ENCODE measurements around the gene AKT1S1. TPM values are rescaled to one million over a fixed set of nuclear protein-coding genes. Genes with fewer than 3 reads are reported as not detected.

AKT1S1 gene
- total and polyA plus RNA-seq, 2 donors, result 4.4 to 27.9 TPM

GRCh38 chr19:49921871-49922795 lies 45.0 kb upstream of the AKT1S1 start:
- no peaks in the 10 kb centered on the region for H3K27me3 ChIP-seq (ENCODE audit: control insufficient read depth in 2 of 2, insufficient read depth in 1 of 2, low read length in 1 of 2)
- DNase-seq (ENCODE audit: low read depth in 6 of 9, low spot score in 9 of 9), result no peak
- H3K4me3 ChIP-seq (ENCODE audit: low read length in 2 of 2), result no peak overlapping the region
- 97% methylated on average over 22 of the region's 22 CpGs for WGBS
- peaks cover 0 to 1% of the 10 kb centered on the region in 2 donors for H3K9me3 ChIP-seq (ENCODE audit: control insufficient read depth in 2 of 2, insufficient read depth in 1 of 2, low read length in 1 of 2)
- peak overlapping the region in 1 of 2 donors; percentile 11 for H3K27ac ChIP-seq (ENCODE audit: low read depth in 1 of 2, low read length in 1 of 2)
- peaks cover 57 to 80% of the 10 kb centered on the region in 2 donors for H3K36me3 ChIP-seq (ENCODE audit: control insufficient read depth in 2 of 2, insufficient read depth in 2 of 2, low read length in 1 of 2)
- peaks cover 2 to 19% of the 10 kb centered on the region in 2 donors for H3K4me1 ChIP-seq (ENCODE audit: control insufficient read depth in 2 of 2, insufficient read depth in 2 of 2, low read length in 2 of 2)

GRCh38 chr19:49920624-49921363 lies 43.6 kb upstream of the AKT1S1 start:
- no peaks in the 10 kb centered on the region for H3K27me3 ChIP-seq (ENCODE audit: control insufficient read depth in 2 of 2, insufficient read depth in 1 of 2, low read length in 1 of 2)
- WGBS, result 96% methylated on average over 24 of the region's 24 CpGs
- peaks cover 0 to 1% of the 10 kb centered on the region in 2 donors for H3K9me3 ChIP-seq (ENCODE audit: control insufficient read depth in 2 of 2, insufficient read depth in 1 of 2, low read length in 1 of 2)
- no peak overlapping the region for H3K4me3 ChIP-seq (ENCODE audit: low read length in 2 of 2)
- peaks cover 60 to 80% of the 10 kb centered on the region in 2 donors for H3K36me3 ChIP-seq (ENCODE audit: control insufficient read depth in 2 of 2, insufficient read depth in 2 of 2, low read length in 1 of 2)
- DNase-seq (ENCODE audit: low read depth in 6 of 9, low spot score in 9 of 9), result no peak
- no peak overlapping the region for H3K27ac ChIP-seq (ENCODE audit: low read depth in 1 of 2, low read length in 1 of 2)
- H3K4me1 ChIP-seq (ENCODE audit: control insufficient read depth in 2 of 2, insufficient read depth in 2 of 2, low read length in 2 of 2), result peaks cover 2 to 14% of the 10 kb centered on the region in 2 donors

GRCh38 chr19:49918089-49918488 lies 40.9 kb upstream of the AKT1S1 start:
- H3K36me3 ChIP-seq (ENCODE audit: control insufficient read depth in 2 of 2, insufficient read depth in 2 of 2, low read length in 1 of 2), result peaks cover 63 to 79% of the 10 kb centered on the region in 2 donors
- 98% methylated on average over 8 of the region's 8 CpGs for WGBS
- DNase-seq (ENCODE audit: low read depth in 6 of 9, low spot score in 9 of 9), result no peak
- peaks cover 0 to 7% of the 10 kb centered on the region in 2 donors for H3K4me1 ChIP-seq (ENCODE audit: control insufficient read depth in 2 of 2, insufficient read depth in 2 of 2, low read length in 2 of 2)
- H3K4me3 ChIP-seq (ENCODE audit: low read length in 2 of 2), result no peak overlapping the region
- no peaks in the 10 kb centered on the region for H3K27me3 ChIP-seq (ENCODE audit: control insufficient read depth in 2 of 2, insufficient read depth in 1 of 2, low read length in 1 of 2)
- peaks cover 0 to 1% of the 10 kb centered on the region in 2 donors for H3K9me3 ChIP-seq (ENCODE audit: control insufficient read depth in 2 of 2, insufficient read depth in 1 of 2, low read length in 1 of 2)
- H3K27ac ChIP-seq (ENCODE audit: low read depth in 1 of 2, low read length in 1 of 2), result no peak overlapping the region

GRCh38 chr19:49916839-49917733 lies 39.9 kb upstream of the AKT1S1 start:
- Histone ChIP-seq H3K27me3 (ENCODE audit: control insufficient read depth in 2 of 2, insufficient read depth in 1 of 2, low read length in 1 of 2) (no peaks in the 10 kb centered on the region), H3K4me1 (ENCODE audit: control insufficient read depth in 2 of 2, insufficient read depth in 2 of 2, low read length in 2 of 2) (peaks cover 0 to 7% of the 10 kb centered on the region in 2 donors), H3K4me3 (ENCODE audit: low read length in 2 of 2) (no peak overlapping the region), H3K27ac (ENCODE audit: low read depth in 1 of 2, low read length in 1 of 2) (peak overlapping the region in 1 of 2 donors; percentile 68), H3K36me3 (ENCODE audit: control insufficient read depth in 2 of 2, insufficient read depth in 2 of 2, low read length in 1 of 2) (peaks cover 62 to 78% of the 10 kb centered on the region in 2 donors), H3K9me3 (ENCODE audit: control insufficient read depth in 2 of 2, insufficient read depth in 1 of 2, low read length in 1 of 2) (no peaks in the 10 kb centered on the region)
- 92% methylated on average over 21 of the region's 21 CpGs for WGBS
- DNase-seq (ENCODE audit: low read depth in 6 of 9, low spot score in 9 of 9), result no peak

DNA sequence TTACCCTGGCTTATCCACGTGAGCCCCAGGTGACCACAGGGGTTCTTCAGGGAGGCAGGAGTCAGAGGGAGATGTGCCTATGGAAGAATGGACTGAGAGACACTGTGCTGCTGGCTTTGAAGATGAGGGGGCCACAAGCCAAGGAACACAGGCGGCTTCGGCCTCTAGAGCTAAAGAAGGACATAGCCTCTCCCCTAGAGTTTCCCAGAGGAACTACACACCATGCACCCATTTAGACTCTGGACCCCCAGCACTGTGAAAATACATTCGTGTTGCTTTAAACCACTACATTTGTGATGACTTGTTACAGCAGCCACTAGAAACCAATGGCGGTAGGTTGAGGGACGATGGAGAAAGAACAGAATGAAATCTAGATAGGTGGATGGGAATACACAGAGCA lies 38.1 kb upstream of the AKT1S1 start:
- peaks cover 50 to 75% of the 10 kb centered on the region in 2 donors for H3K36me3 ChIP-seq (ENCODE audit: control insufficient read depth in 2 of 2, insufficient read depth in 2 of 2, low read length in 1 of 2)
- H3K27me3 ChIP-seq (ENCODE audit: control insufficient read depth in 2 of 2, insufficient read depth in 1 of 2, low read length in 1 of 2), result no peaks in the 10 kb centered on the region
- 98% methylated on average over 6 of the region's 6 CpGs for WGBS
- H3K4me3 ChIP-seq (ENCODE audit: low read length in 2 of 2), result no peak overlapping the region
- peaks cover 0 to 15% of the 10 kb centered on the region in 2 donors for H3K4me1 ChIP-seq (ENCODE audit: control insufficient read depth in 2 of 2, insufficient read depth in 2 of 2, low read length in 2 of 2)
- no peaks in the 10 kb centered on the region for H3K9me3 ChIP-seq (ENCODE audit: control insufficient read depth in 2 of 2, insufficient read depth in 1 of 2, low read length in 1 of 2)
- DNase-seq (ENCODE audit: low read depth in 6 of 9, low spot score in 9 of 9), result no peak
- H3K27ac ChIP-seq (ENCODE audit: low read depth in 1 of 2, low read length in 1 of 2), result no peak overlapping the region

- H3K27ac ChIP-seq (ENCODE audit: low read depth in 1 of 2, low read length in 1 of 2), result no peak overlapping the region
- peaks cover 62 to 80% of the 10 kb centered on the region in 2 donors for H3K36me3 ChIP-seq (ENCODE audit: control insufficient read depth in 2 of 2, insufficient read depth in 2 of 2, low read length in 1 of 2)
- WGBS, result 96% methylated on average over 10 of the region's 10 CpGs
Observed at GRCh38 chr19:49913720-49914119, 36.6 kb upstream of the AKT1S1 start.

GRCh38 chr19:49912965-49913685 lies 36.0 kb upstream of the AKT1S1 start:
- Histone ChIP-seq H3K4me1 (ENCODE audit: control insufficient read depth in 2 of 2, insufficient read depth in 2 of 2, low read length in 2 of 2) (peaks cover 0 to 15% of the 10 kb centered on the region in 2 donors), H3K27ac (ENCODE audit: low read depth in 1 of 2, low read length in 1 of 2) (no peak overlapping the region), H3K9me3 (ENCODE audit: control insufficient read depth in 2 of 2, insufficient read depth in 1 of 2, low read length in 1 of 2) (no peaks in the 10 kb centered on the region), H3K36me3 (ENCODE audit: control insufficient read depth in 2 of 2, insufficient read depth in 2 of 2, low read length in 1 of 2) (peaks cover 68 to 81% of the 10 kb centered on the region in 2 donors), H3K4me3 (ENCODE audit: low read length in 2 of 2) (no peak overlapping the region), H3K27me3 (ENCODE audit: control insufficient read depth in 2 of 2, insufficient read depth in 1 of 2, low read length in 1 of 2) (no peaks in the 10 kb centered on the region)
- 93% methylated on average over 21 of the region's 21 CpGs for WGBS
- DNase-seq (ENCODE audit: low read depth in 6 of 9, low spot score in 9 of 9), result no peak

More at GRCh38 chr19:49913720-49914119, 36.6 kb upstream of the AKT1S1 start:
- no peak for DNase-seq (ENCODE audit: low read depth in 6 of 9, low spot score in 9 of 9)
- Histone ChIP-seq H3K9me3 (ENCODE audit: control insufficient read depth in 2 of 2, insufficient read depth in 1 of 2, low read length in 1 of 2) (no peaks in the 10 kb centered on the region), H3K27me3 (ENCODE audit: control insufficient read depth in 2 of 2, insufficient read depth in 1 of 2, low read length in 1 of 2) (no peaks in the 10 kb centered on the region), H3K4me1 (ENCODE audit: control insufficient read depth in 2 of 2, insufficient read depth in 2 of 2, low read length in 2 of 2) (peaks cover 0 to 15% of the 10 kb centered on the region in 2 donors), H3K4me3 (ENCODE audit: low read length in 2 of 2) (no peak overlapping the region)

Data from thymus (tissue), 11 donors.